ENCODE measurements around the gene RAMP1.

Gene RAMP1

DNA sequence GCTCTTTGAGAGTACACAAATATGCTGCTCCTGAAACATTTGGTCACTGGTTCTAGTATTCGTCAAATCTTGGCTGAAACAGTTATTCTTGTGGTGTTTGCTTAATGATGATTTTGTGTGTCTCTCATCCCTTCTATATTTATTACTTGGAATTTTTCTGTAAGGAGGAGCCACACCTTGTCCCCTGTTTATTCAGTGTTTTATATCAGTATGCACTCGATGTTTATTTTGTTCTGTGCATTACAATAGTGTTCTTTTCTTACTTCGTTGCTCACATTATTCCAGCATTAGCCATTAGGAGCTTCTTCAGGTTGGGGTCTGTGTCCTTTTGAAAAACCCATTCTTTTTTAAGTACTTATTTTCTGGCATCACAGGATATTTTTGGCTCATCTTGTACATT, 5.1 kb upstream of the RAMP1 start:
- no peak for DNase-seq (ENCODE audit: low read depth)
- H3K4me3 ChIP-seq (ENCODE audit: low read depth, low read length), result no peak overlapping the region
- no peak for TF ChIP-seq CTCF (IDR thresholded peaks at IDR 0.05; ENCODE audit: low read depth, low read length, missing control alignments)

DNA sequence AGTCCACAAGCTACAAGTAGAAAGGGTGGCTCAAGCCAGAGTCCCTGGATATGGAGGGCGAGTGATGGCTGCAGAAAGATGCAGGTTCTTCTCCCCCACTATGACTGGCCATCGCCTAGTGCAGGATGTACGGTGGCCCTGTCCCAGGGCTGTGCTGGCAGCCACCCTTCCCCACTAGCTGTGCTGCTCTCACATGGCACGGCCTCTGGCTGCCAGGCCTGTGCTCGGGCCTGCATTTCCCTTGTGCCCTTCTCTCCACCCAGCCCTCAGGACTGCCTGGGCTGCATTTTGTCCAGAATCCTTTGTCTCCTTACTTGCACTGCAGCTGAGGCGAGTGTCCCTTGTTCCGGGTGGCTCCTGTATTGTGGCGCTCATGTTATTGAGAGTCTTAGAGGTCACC, 1.6 kb upstream of the RAMP1 start:
- TF ChIP-seq CTCF (IDR thresholded peaks at IDR 0.05; ENCODE audit: low read depth, low read length, missing control alignments), result no peak
- DNase-seq (ENCODE audit: low read depth), result no peak
- no peak overlapping the region for H3K4me3 ChIP-seq (ENCODE audit: low read depth, low read length)

DNA sequence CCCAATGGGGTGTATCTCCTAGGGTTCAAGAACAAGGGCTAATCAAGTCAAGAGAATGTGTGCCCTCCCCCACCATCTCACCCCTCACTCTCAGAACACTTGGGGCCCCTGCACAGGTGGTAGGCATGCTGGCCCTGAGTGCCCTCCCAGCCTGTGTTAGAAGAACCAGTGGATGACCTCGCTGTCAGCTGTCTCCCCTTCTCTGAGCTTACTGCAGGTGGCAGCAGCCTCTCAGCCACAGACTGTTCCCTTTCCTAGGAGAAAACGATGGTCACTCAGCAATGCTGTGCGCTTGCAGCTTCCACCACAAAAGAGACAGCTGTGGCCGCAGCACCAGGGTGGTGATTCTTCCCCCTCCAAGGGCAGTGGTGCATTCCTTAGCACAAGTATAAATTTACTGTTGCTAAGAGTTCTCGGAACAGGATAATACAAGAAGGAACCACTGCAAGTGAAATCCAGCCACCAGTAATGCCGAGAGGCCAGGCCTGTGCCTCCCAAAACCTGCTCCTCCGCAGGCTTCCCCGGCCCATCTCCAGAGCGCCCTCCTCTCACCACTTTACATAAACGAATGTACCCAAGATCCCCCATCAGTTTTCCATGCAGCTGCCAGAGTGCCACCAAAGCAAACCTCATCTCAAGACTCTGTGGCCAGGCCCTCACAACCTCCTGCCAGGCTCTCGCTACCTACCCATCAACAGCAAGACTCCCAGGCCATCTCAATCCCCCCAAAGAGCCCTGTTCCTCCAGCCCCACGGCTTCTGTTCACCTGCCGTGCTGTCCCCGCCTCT, 935 bp upstream of the RAMP1 start:
- peak; percentile 78 for TF ChIP-seq CTCF (IDR thresholded peaks at IDR 0.05; ENCODE audit: low read depth, low read length, missing control alignments)
- DNase-seq (ENCODE audit: low read depth), result peak; percentile 22
- H3K4me3 ChIP-seq (ENCODE audit: low read depth, low read length), result no peak overlapping the region

- no peak for DNase-seq (ENCODE audit: low read depth)
- TF ChIP-seq CTCF (IDR thresholded peaks at IDR 0.05; ENCODE audit: low read depth, low read length, missing control alignments), result no peak
- no peak overlapping the region for H3K4me3 ChIP-seq (ENCODE audit: low read depth, low read length)
These were observed 365 bp upstream of the RAMP1 start for GRCh38 chr2:237859082-237859433.

- no peak for TF ChIP-seq CTCF (IDR thresholded peaks at IDR 0.05; ENCODE audit: low read depth, low read length, missing control alignments)
- no peak overlapping the region for H3K4me3 ChIP-seq (ENCODE audit: low read depth, low read length)
- no peak for DNase-seq (ENCODE audit: low read depth)
These were observed 981 bp downstream of the RAMP1 start for GRCh38 chr2:237860273-237860935.

DNA sequence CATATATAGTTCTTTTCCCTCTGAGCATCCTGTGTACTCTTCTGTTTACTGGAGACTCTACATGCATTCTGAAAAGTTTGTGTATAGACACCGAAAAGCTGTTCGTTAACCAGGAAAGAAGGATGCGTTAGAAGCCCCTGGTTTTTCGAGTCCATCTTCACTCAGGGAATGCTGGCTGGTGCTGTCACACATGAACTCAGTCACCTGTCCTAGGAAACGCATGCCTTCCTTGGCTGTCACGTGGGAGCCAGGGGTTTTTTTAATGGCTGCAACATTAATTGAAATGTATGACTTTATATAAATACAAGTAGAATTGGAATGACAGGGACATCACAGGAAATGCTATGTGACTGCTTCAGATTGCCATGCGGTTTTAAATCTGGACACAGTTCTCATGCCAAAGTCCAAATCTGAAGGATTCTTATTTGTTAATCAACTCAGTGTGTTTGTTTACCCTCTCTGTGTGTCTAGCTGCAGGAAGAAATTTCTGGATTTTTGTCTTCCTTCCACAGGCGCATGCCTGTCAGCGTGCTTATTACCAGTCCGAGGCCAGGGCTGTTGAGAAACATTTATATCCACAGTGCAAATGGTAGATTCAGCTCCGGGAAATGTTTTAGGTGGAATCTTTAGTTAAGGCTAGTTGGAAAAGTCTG, 2.6 kb downstream of the RAMP1 start:
- no peak for DNase-seq (ENCODE audit: low read depth)
- H3K4me3 ChIP-seq (ENCODE audit: low read depth, low read length), result no peak overlapping the region
- TF ChIP-seq CTCF (IDR thresholded peaks at IDR 0.05; ENCODE audit: low read depth, low read length, missing control alignments), result no peak
